NCI-H187 (cell line): ENCODE data around the gene PITRM1.

Experiments used
- DNase-seq, 2 experiments: peaks; one replicate each; lab custom pipeline; 2025; lab: John Stamatoyannopoulos, UW

PITRM1 gene

DNA sequence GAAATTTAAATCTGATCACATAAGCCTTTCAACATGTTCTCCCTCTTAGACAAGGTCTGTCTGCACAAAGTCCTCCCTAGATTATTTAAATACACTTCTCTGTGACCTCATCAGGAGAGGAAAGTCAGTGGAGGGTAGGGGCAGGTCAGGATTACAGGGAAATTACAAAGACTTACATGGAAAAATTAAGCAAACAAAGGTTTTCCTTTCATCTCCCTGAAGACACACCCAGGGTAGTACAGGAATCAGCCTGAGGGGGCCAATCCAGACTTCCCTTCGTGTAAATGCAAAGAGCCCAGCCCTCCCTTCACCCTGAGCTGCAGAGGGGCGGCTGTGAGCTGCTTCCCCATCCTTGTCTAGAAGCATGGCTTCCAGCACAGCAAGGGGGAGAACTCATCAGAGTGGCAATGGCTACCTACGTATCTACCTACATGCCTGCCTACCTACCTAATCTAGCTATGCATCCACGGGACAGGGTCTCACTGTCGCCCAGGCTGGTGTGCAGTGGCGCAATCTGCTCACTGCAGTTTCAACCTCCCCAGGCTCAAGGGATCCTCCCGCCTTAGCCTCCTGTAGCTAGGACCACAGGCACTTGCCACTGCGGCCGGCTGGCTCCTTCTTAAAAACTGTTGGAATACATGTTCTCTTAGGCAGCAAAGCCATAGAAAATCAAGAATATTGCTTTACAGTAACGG is 33.2 kb downstream of the PITRM1 start:
- no peak for DNase-seq

DNA sequence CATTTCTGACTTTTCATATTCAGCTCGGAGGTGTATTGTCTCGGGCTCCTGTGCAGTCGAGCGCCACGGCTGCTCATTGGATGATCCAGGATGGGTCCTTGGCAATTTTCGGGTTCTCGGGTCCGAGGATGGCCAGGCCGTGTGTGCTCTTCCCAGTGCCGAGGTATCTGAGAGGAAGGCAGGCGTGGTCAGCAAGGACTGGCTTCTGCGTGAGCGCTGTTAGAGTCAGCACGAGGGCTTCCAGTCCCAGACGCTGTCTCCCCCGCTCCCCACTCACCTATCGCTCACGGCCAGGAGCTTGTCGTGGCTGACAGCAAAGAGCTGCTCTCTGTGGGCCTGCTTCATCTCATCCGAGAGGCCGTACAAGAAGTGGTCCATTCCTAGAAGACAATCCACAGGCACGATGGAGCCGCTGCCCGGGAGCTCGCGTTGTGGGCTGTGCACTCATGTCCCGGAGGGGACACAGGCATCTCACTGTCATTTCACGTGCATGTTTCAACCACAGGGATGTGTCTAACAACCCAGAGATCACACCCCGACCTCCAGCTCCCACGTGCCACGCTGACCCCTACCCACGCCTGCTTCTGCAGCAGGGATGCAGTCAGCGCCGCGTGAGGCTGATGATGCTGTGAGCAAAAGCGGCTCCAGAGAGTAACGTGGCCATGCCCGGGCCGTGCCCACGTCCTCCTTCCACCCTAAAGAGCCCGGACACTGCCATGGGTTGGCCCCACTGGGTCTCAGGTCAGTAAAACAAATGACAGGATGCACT is 34.4 kb downstream of the PITRM1 start:
- DNase-seq: no peak

DNA sequence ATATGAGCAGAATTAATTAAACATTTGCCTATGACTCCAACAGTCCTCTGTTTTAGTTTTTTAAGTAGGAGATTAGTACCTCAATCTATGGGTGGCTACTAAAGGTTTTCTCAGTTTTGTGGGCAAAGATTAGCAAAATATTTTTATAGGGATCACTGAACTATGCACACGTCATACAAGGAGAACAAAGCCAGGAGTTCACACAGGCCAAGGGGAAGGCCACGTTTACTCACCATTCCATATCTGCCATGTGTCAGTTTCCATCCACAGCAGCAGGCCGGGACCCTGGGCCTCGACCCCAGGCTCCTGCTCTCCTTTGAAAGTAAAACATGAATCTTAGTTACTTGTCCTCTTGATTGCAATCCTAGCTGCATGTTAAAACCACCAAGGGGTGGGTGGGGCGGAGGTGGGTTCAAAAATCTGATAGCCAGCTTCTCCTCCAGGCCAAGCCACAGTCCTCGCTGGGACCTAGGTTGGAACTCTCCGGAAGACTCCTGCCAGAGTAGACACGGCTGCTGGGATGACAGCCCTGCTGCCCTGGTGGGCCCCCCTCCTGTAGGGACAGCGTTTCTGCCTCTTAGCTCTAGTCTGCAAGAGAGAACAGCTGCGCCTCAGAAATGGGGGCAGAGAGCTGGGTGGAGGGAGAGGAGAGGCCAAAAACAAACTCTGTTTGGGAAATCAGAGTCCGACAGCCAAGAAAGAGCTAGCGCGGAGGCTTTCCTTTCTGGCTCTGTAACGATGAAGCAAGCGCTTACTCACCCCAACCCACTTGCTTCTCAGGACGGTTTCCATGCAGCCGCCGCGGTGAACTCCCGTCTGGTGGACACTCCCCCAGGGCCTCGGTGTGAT is 35.6 kb downstream of the PITRM1 start:
- DNase-seq: no peak

DNA sequence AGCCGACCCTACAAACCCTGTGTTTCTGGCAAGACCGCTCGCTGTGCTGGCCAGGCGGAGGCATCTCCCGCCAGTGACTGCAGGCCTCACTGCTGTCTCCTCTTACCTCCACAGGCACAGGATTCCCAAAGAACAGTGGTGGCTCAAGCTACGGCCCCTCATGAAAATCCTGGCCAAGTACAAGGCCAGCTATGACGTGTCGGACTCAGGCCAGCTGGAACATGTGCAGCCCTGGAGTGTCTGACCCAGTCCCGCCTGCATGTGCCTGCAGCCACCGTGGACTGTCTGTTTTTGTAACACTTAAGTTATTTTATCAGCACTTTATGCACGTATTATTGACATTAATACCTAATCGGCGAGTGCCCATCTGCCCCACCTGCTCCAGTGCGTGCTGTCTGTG is 36.2 kb downstream of the PITRM1 start:
- DNase-seq: no peak

DNA sequence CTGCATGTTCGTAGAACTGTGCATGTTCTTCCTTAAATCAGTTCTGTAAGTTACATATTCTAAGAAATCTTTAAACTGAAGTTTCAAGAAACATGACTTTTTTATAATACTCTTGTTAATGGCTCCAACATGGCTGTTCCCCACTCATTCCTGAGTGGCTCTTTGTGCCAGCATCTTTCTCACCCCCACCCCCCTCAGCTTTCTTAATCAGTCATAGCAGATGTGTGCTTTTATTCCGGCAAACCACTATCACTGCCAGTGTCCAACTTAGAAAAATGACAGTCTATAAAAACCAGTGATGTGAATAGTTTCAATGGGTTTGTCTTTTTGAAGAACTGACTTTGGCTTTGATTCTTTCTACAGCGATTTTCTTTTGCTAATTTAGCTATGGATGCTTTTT is 37.6 kb downstream of the PITRM1 start:
- DNase-seq: no peak

DNA sequence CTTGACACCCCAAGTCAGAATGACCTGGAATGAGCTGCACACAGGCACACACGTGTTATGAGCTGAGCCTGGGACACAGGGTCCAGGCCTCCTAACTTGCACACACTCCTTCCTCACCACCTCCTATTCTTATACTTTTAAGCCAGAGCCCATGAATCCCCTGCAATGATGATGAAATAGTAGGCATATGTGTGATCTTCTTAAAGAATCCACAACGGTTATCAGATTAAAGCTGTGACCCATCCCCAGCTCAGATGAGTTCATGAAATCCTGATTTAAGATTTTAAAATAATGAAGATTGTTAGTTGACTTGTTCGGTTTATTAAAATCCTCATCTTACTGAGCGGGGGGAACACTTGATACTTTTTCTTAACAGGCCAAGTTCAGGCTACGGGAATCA is 38.6 kb downstream of the PITRM1 start:
- DNase-seq: no peak

DNA sequence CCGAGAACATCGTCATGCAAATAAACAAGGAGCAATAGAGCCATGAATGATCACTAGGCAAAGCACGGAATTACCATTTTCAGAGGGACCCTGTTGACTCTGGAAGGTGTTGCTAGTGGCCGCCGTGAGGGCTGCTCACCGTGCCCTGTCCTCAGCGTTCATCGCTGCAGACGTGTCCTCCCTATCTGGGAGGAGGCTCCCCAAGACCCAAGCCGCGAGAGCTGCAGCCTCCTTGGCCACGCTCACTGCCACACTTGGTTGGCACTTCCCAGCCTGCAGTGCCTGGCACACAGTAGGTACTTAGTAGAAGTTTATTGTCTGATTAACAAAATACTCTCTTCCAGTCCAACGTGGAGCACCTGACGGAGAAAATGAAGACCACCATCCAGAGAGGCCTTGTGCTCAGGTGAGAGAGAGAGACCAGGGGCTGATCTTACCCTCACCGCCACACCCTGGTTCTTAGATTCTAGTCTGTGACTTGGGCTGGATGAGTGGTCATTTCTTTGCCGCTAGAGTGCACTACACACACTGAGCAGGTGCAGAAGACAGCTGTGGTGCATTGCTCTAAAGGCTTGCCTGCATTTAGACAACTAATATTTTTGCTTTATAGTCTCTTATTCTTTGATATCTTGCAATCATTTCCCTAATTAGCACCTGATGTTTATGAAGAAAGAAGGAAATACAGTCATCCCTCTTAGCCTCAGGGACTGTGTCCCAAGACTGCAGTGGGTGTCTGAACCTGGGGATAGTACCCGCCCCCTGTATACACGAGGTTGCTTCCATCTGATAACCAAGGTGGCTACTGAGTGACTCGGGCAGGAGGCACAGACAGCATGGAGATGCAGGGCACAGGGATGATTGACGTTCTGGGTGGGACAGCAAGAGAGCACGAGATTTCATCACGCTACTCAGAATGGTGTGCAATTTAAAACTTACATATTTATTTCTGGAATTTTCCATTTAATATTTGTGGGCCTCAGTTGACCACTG is 40.3 kb downstream of the PITRM1 start:
- DNase-seq: no peak

DNA sequence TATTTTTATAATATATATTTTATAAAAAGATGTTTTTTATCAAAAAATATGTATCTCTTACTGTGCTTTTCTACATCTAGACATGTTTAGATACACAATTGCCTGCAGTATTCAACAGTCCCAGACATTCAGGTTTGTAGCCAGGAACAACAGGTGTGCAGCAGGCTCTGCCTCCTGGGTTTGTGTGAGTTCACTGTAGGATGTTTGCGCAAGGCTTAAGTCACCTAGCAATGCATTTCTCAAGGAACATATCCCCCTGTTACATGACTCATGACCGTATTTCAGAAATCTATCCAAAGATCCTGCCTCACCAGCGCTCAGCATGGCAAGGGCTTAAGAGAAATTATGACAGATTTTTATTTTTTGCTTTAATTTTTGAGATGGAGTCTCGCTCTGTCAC is 41.5 kb downstream of the PITRM1 start:
- DNase-seq: no peak

DNA sequence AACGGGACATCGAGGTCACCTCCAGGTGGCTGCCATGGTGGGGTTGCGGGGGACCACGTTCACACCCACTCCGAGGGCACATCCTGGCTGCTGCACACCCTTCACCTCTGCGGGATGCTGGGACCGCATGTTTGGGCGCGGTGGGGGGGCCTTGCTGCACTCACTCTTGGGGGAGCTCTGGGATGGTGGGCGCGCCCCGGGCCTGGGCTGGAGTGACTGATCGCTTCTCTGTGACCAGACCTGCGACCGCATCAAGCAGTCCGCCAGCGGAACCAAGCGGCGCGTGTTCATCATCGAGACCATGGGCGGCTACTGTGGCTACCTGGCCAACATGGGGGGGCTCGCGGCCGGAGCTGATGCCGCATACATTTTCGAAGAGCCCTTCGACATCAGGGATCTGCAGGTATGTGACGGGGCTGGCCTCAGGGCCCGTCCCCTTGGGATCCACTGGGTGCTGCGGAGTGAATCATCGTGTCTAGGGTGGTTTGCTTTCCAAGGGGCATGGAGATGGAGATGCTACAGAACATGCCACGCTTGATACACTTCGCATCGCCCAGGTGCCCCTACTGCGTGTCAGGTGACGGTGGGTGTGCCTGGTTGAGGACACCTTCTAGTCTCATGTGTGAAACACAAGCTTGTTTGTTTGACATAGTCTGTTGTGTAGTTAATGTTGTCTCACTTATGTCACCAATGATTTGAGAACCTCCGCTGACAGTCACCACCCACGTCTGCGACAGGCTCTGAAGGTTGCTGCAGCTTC is 42.8 kb downstream of the PITRM1 start:
- DNase-seq: no peak

DNA sequence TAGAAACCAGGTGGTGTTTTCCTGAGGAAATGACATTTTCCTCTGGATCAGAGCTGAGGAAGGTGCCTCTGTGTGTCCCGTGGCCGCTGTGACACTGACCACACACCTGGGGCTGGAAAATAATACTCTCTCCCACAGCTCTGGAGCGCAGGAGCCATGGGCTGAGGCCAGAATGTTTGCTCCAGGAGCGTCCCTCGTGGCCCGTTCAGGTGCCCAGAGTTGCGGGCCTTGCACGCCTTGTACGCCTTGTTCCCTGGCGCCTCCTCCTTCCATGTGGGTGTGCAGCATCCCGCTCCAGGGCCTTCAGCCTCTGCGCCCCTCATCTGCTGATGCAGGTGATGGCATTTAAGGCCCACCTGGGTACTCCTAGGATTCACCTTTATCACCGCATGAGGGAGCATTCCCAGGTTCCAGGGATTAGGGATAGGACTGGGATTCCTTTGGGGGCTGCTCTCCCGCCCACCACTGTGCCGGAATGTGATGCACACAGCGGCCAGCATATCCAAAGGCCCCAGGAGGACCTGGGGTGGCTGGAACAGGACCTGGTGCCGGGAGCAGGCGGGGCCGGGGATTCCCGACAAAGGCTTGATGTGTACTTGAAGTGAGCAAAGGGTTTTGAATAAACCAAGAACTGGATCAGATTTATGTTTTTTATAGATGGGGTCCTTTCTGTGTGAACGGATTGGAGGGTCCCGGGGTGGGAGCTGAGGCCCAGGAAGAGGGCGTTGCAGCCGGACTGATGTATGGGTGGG is 44.0 kb downstream of the PITRM1 start:
- DNase-seq: no peak

DNA sequence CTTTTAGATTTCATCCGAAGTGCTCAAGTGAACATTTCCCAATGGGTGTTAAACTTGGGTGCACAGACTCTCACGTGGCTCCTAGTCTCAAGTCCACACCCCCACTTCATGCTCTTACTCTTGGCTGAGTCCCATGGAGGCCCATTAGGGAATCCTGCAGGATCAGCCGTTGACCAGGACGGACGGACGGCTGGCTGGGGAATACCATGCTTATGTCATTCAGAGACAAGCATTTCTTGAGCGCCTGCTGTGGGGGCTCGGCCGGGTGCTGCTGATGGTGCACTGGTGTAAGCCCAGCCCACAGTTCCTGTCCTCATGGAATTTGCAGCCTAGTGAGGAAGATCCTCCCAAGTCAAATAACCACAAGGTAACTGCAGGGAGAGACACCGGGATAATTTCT is 44.7 kb downstream of the PITRM1 start:
- no peak for DNase-seq

DNA sequence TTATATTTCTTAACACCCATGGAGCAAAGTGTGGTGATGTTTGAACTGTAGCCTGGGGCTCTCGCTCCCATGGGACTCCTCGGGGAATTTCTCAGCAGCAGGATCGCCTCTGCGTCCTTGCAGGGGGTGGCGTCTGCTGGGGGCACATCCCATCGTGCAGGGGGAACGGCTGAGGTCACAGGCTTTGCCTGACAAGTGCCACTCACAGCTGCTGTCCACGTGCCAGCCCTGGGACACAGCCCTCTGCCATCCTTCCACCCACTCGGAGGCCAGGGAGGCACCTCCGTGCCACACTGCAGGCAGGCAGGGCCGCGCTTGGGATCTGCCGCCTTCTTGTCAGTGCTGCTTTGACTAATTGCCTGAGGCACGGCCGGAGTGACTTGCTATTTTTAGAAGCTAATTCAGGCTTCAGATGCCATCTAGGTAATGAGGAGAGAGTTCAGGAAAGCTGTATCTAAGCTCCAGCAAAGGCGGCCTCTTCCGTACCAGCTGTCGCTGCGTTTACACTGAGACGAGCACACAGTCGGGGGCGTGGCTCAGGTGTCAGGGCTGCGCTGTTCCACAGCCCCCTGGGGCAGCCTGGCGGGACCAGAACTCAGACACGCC is 45.7 kb downstream of the PITRM1 start:
- peak; percentile 67 to 87 for DNase-seq

DNA sequence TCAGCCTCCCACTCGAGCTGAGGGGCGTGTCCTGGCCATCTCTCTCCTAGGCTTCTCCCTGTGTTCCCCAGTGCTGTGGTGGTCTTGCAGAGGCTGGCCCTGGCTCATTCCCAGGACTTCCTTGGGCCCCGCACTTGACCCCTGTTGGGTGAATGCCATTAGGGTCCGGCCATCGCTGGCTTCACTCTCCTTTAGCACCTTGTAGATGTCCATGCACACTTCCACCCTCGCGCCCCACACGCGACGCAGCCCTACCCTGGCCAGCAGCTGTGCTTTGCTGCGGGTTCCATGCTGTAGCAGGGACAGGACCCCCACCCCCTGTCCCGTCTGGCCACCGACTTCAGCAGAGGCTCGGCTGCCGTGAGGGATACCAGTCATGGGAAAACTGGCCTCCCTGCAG is 46.3 kb downstream of the PITRM1 start:
- no peak for DNase-seq

DNA sequence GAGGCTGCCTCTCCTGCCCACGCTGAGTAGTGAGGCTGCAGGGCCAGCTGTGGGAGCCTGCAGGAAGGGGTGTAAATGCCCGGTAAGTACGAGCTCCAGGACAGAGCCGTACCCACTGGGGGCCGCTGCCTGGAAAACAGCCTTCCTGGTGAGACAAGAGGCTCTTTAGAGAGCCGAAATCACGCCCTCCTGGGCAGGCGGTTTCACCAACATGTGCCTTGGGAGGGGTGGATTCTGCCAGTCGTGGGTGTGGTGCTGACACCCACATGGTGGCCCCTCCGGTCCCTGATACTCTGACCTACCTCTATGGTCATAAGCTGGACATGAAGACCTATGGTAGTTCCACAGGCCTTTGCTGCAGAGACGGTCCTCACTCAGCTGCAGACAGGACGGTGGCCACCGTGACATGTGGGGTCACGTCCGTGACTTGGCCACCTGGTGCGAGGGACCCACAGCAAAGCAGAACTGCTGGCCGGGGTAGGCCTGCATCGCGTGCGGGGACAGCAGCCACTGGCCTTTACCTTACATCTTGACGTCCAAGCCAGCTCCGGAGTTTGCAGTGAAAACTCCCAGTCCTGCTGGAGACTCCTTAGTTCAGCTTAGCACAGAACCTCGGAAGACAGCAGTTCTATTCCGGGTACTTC is 46.9 kb downstream of the PITRM1 start:
- no peak for DNase-seq

DNA sequence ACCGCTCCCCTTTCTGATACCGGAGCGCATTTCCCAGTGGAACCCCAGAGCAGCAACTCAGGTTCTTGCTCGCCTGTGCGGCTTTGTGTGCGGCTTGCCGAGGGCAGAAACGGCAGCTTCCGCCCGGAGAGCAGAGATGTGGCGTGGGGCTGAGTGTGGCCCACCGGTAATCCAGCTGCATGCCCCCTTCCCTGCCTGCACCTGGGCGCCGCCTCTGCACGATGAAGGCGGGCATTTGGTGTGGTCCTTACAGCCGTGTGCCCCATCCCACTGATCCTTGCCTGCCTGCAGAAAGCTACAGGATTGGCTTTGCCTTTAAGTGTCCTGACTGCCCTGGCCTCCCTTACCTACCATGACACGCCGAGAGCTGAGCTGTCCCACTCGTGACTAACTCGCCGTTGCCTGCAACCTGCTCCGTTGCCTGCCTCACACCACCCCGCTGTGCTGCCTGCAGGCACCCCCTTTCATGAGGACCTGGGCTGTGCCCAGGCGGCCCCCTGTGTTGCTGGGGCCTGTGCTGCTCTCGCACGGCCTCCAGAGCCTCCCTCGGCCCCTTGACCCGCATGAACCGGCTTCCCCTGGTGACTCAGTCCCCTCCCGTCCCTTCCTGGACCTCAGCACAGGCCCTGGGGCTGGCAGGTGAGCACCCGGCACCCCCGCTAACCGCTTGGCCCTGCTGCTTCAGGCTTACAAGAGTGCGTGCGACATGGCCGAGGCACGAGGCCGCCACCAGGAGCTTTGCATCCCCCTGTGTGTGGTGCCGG is 48.0 kb downstream of the PITRM1 start:
- no peak for DNase-seq

DNA sequence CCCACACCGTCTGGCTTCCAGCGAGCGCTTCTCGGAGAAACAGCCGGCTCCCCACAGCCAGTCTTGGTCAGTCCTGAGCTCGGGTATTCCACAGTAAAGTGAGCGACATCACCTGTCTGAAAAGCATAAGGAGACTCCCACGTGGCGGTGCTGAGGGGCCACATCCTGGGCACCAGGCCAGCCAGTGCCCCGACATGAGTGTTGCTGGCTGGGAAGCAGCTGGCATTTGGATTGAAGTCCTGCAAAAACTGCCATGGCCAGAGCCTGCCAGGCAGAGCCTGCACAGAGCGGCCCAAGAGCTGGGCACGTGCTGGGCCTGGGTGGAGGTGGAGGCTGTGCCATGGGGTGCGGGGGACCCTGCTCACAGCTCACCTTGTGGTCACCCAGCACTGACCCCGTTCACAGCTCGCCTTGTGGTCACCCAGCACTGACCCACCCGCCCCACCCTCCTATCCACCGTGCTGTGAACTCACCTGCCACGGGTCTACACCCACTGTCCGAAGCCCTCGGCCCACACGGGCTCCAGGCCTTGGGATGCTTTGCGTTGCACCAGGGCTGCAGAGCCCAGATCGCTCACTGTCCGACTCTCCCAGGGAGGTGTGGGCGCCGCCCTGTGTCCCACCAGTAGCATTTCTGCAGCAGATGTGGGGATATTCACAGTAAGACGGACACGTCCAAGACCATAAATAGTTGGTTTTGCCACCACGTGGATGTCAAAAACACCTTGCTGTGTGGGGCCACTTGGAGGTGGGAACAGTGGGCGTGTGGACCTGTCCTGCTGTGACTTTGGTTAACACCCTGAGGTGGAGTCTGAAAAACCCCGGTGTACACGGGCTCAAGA is 48.8 kb downstream of the PITRM1 start:
- no peak for DNase-seq

DNA sequence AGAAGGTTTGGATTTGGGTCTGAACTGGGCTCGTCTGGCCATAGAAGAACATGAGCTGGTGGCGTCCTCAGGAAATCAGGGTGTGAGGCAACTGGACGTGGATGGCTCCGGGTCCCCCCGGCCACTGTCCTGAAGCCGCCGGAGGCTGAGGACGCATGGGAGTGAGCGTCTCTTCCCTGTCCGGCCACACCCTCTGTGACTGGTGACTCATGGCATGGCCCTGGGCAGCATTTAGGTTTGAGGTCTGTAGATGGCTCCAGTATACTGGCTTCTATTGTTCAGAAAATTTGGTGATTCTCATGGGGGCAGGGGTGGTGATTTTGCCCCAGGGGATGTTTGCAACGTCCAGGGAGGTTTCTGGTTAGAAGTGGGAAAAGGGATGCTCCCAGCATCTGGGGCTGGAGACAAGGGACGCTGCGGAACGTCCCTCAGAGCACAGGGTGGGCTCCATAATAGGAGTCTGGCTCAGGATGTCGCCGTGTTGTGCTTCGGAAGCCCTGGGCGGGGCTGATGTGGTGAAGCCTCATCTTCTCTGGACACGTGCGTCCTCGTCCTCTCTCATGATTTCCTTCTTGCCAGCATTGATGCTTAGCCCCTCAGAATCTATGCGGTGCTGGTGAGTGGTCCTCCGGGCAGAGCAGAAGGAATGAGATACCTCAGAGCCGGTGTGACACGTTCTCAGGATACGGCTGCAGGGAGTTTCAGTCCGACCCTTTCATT is 49.9 kb downstream of the PITRM1 start:
- no peak for DNase-seq
